ENCODE data around the gene ASB4.

DNA sequence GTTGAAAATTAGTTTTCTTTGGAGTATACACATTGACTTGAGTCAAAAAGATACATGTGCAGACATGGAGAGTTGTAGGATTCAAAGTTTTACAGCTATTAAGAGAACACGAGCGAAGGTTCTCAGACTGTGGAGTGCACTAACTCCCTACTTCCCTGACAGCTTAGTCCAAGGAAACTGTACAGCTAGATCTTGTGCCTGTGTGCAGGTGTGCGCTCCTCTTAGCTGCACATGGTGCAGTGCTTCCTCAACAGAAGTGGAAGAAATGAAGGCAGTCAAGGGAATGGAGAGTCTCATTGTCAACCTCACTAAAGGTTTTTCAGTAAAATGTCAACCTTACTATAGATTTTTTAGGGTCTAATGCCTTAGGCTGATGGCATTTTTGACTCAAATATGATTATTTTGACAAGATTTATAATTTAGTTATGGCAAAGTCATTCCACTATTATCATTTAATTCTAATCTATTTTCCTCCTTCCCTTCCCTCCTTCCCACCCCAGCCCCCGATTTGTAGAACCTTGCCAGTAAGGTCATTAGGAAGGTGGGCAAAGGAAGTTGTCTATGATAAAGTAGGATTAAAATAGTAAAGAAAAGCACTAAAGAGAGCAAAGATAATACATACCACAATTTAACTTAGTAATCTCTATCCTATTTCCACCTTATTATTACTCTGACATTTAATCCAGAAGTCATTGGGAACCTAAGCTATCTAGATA is 97.0 kb downstream of the ASB4 start:
- TF ChIP-seq POLR2AphosphoS5 (IDR thresholded peaks at IDR 0.05; ENCODE audit: insufficient read depth, low read depth, low read length): no peak
- TF ChIP-seq CTCF (IDR thresholded peaks at IDR 0.05; ENCODE audit: extremely low read depth in 1 of 2, insufficient read depth in 1 of 2, low read depth in 1 of 2, low read length in 2 of 2): no peak
- no peak for TF ChIP-seq POLR2A (IDR thresholded peaks at IDR 0.05; ENCODE audit: low read depth, low read length)
- TF ChIP-seq, protein P1, sequence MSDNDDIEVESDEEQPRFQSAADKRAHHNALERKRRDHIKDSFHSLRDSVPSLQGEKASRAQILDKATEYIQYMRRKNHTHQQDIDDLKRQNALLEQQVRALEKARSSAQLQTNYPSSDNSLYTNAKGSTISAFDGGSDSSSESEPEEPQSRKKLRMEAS (IDR thresholded peaks at IDR 0.05; ENCODE audit: insufficient read depth, insufficient read length): no peak
- TF ChIP-seq MYC (IDR thresholded peaks at IDR 0.05; ENCODE audit: low read depth, low read length): no peak

Data from endothelial cell of umbilical vein (primary cell).